ENCODE data around the gene RABGAP1. TPM values are rescaled to one million over a fixed set of nuclear protein-coding genes. Genes with fewer than 3 reads are reported as not detected.

Gene RABGAP1
- total and polyA plus RNA-seq, 4 donors, result 3.8 to 25.7 (median 10.5) TPM

GRCh38 chr9:123083680-123084079, 142.9 kb downstream of the RABGAP1 start:
- Histone ChIP-seq H3K9ac (ENCODE audit: low read depth in 1 of 2, low read length in 2 of 2) (no peak overlapping the region), H3K27me3 (ENCODE audit: control insufficient read depth in 4 of 4, insufficient read depth in 4 of 4, low read length in 3 of 4) (no peaks in the 10 kb centered on the region), H3K4me3 (ENCODE audit: low read depth in 1 of 3, low read length in 3 of 3) (no peak overlapping the region), H3K27ac (ENCODE audit: low read depth in 1 of 2, low read length in 2 of 2) (no peak overlapping the region), H3K36me3 (ENCODE audit: control insufficient read depth in 4 of 4, insufficient read depth in 3 of 4, low read depth in 1 of 4, low read length in 3 of 4) (peaks cover 0 to 19% (median 7%) of the 10 kb centered on the region in 4 donors), H3K9me3 (ENCODE audit: control insufficient read depth in 4 of 4, low read length in 3 of 4) (no peaks in the 10 kb centered on the region), H3K4me1 (ENCODE audit: control insufficient read depth in 4 of 4, insufficient read depth in 4 of 4, low read length in 3 of 4) (peaks cover 0 to 6% (median under 1%) of the 10 kb centered on the region in 4 donors)
- WGBS, result 77% methylated on average over 6 of the region's 6 CpGs
- DNase-seq (ENCODE audit: low spot score), result no peak
- TF ChIP-seq ATF3 (IDR thresholded peaks at IDR 0.05), result no peak
- TF ChIP-seq FOXA1 (IDR thresholded peaks at IDR 0.05), result no peak
- TF ChIP-seq ZBTB33 (IDR thresholded peaks at IDR 0.05), result no peak
- TF ChIP-seq FOXA2 (IDR thresholded peaks at IDR 0.05), result no peak
- no peak for TF ChIP-seq JUND (IDR thresholded peaks at IDR 0.05)
- no peak for TF ChIP-seq SP1 (IDR thresholded peaks at IDR 0.05)
- no peak for TF ChIP-seq TAF1 (conservative IDR thresholded peaks at IDR 0.05)
- no peak for TF ChIP-seq RAD21 (IDR thresholded peaks at IDR 0.05)
- TF ChIP-seq GABPA (IDR thresholded peaks at IDR 0.05 in 1 of 2, conservative IDR thresholded peaks at IDR 0.05 in 1 of 2), result no peak
- TF ChIP-seq HNF4G (IDR thresholded peaks at IDR 0.05), result no peak
- TF ChIP-seq RXRA (IDR thresholded peaks at IDR 0.05), result no peak
- TF ChIP-seq MAX (IDR thresholded peaks at IDR 0.05), result no peak
- no peak for TF ChIP-seq HNF4A (conservative IDR thresholded peaks at IDR 0.05)
- no peak for TF ChIP-seq EGR1 (IDR thresholded peaks at IDR 0.05; ENCODE audit: low read depth in 2 of 2)
- no peak for TF ChIP-seq CTCF (IDR thresholded peaks at IDR 0.05; ENCODE audit: low read depth, low read length, missing input control)
- no peak for TF ChIP-seq NR2F2 (IDR thresholded peaks at IDR 0.05)
- TF ChIP-seq YY1 (IDR thresholded peaks at IDR 0.05), result no peak
- no peak for TF ChIP-seq REST (IDR thresholded peaks at IDR 0.05)
